Thyroid gland (tissue), 4 donors: ENCODE data around the gene NDRG3. TPM values are rescaled to one million over a fixed set of nuclear protein-coding genes. Genes with fewer than 3 reads are reported as not detected.

Experiments
- DNase-seq, 2 donors: peaks; one replicate each; pipeline ENCODE4 v3.0.0-alpha.2; 2019
- H3K27ac ChIP-seq, 3 donors: fragments of 200-600 bp; sonication (generic); 1 replicate in 2 of 3; 2 replicates in 1 of 3; pipeline ENCODE4 v1.5.1; 2016 to 2019; ENCODE audit warnings: mild to moderate bottlenecking in 1 of 3, moderate library complexity in 1 of 3
- H3K27me3 ChIP-seq: fragments of 200-600 bp; sonication (generic); one replicate; pipeline ENCODE4 v1.5.1; 2019
- H3K36me3 ChIP-seq, 2 donors: fragments of 200-600 bp; sonication (generic); one replicate each; pipeline ENCODE4 v1.5.1; 2016 to 2019
- H3K4me1 ChIP-seq, 2 donors: fragments of 200-600 bp; sonication (generic); one replicate each; pipeline ENCODE4 v1.5.1; 2017 to 2019
- H3K4me3 ChIP-seq, 3 donors: fragments of 200-600 bp; sonication (generic); replicated peaks in 1 of 3; 1 replicate in 2 of 3; 2 replicates in 1 of 3; pipeline ENCODE4 v1.5.1; 2016; ENCODE audit warnings: mild to moderate bottlenecking in 1 of 3
- H3K9me3 ChIP-seq: fragments of 200-600 bp; sonication (generic); one replicate; pipeline ENCODE4 v1.5.1; 2017
- CTCF ChIP-seq, 6 experiments: fragments of 200-600 bp in 3 of 6; fragments of 450-650 bp in 3 of 6; sonication (generic) in 3 of 6; IDR thresholded peaks; one replicate each; pipeline ENCODE4 v1.5.1; 2016 to 2019; ENCODE audit warnings: antibody characterized with exemption in 6 of 6, mild to moderate bottlenecking in 2 of 6, inconsistent platforms in 1 of 6, moderate library complexity in 1 of 6
- POLR2A ChIP-seq, 2 donors: fragments of 450-650 bp; IDR thresholded peaks; one replicate each; pipeline ENCODE4 v1.6.1; 2017; ENCODE audit warnings: antibody characterized with exemption in 2 of 2, mild to moderate bottlenecking in 2 of 2, moderate library complexity in 1 of 2
- WGBS, 2 donors: methylation state at CpG; one replicate each; pipeline ENCODE4 v1.1.5; 2017; 5-methylcytosine and 5-hydroxymethylcytosine counted together
- intact Hi-C: fragments of 100-400 bp; cut with DNase I; formaldehyde crosslinking; loops from one replicate; pipeline ENCODE4 v1.15.1; 2023
- total RNA-seq, 4 donors: library from RNA; depleted of rRNA; stranded (reverse); fragments of >200 nt; gene quantifications; one replicate each; pipeline ENCODE4 v1.2.3, GENCODE V29; 2016

Gene NDRG3
- total RNA-seq, 4 donors from 2014 or later, result 14.6 to 32.1 (median 27.9) TPM

DNA sequence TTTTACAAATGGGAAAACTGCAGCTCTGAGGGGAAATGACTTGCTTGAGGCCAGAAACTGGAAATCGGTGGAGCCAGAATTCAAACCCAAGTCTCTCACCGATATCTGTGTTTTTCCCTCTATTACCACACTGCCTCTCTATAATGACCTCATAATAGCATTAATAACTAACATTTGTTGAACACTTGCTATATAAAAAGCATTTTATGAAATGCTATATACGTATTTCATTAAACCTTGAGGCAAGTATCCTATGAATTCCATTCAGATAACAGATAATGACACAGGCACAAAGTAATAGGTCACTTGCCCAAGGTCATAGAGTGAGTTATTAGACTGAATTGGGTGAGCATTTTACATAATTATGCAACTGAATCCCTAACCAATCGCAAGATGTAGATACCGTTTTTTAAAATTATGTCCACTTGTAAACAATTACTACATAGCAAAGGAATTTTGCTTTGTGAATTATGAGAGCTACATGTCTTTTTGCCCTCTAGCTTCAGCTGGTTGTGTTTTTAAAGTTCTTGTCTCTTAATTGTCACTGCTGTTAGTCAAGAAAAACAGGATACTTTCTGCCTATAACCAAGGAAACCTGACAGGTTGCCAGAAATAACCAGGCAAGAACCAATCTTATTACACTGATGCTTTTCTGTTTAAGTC, 23.0 kb upstream of the NDRG3 start:
- Histone ChIP-seq H3K27me3 (no peaks in the 10 kb centered on the region), H3K4me3 (no peak overlapping the region), H3K36me3 (no peaks in the 10 kb centered on the region), H3K4me1 (peaks cover 0 to 7% of the 10 kb centered on the region in 2 donors), H3K27ac (peak overlapping the region in 1 of 3 donors; percentile 17), H3K9me3 (no peaks in the 10 kb centered on the region)
- DNase-seq, result no peak
- intact Hi-C loops, result no loop called here
- WGBS, 2 donors, result 75 to 79% methylated on average over 5 of the region's 5 CpGs
- no peak for TF ChIP-seq POLR2A (IDR thresholded peaks at IDR 0.05)
- TF ChIP-seq CTCF (IDR thresholded peaks at IDR 0.05), result no peak

DNA sequence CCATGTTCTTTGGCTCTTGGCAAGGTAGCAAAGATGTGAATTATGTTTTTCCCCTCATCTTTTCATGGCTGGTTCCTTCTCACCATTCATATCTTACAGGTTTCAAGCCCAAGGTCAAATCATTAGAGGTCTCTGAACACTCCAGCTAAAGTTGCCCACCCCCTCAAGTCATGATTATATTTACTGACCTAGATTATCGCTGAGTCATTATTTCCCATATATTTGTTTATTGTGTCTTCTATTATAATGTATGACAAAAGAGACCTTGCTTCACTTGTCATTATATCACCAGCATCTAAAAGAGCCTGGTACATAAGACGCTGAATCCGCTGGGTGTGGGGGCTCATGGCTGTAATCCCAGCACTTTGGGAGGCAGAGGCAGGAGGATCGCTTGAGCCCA, 15.2 kb upstream of the NDRG3 start:
- no peak for DNase-seq
- Histone ChIP-seq H3K27ac (no peak overlapping the region), H3K36me3 (no peaks in the 10 kb centered on the region), H3K9me3 (no peaks in the 10 kb centered on the region), H3K4me3 (no peak overlapping the region), H3K27me3 (no peaks in the 10 kb centered on the region), H3K4me1 (no peaks in the 10 kb centered on the region)
- TF ChIP-seq POLR2A (IDR thresholded peaks at IDR 0.05) (no peak), CTCF (IDR thresholded peaks at IDR 0.05) (no peak)
- intact Hi-C loops, result no loop called here
- 95 to 96% methylated on average over 4 of the region's 4 CpGs for WGBS, 2 donors

DNA sequence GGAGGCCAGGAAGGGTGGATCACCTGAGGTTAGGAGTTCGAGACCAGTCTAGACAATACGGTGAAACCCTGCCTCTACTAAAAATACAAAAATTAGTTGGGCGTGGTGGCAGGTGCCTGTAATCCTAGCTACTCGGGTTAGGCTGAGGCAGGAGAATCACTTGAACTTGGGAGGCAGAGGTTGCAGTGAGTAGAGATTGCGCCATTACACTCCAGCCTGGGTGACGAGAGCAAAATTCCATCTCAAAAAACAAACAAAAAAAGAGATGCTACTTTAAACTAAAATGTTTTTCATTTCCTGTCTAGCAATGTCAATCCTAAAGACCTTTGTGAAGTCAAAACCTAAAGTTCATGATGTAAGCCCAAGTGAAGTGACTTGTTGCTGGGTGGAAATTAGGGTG, 14.8 kb upstream of the NDRG3 start:
- 91 to 92% methylated on average over 6 of the region's 6 CpGs for WGBS, 2 donors
- DNase-seq, result no peak
- Histone ChIP-seq H3K9me3 (no peaks in the 10 kb centered on the region), H3K27ac (no peak overlapping the region), H3K4me1 (no peaks in the 10 kb centered on the region), H3K27me3 (no peaks in the 10 kb centered on the region), H3K4me3 (no peak overlapping the region), H3K36me3 (no peaks in the 10 kb centered on the region)
- intact Hi-C loops, result no loop called here
- TF ChIP-seq CTCF (IDR thresholded peaks at IDR 0.05) (no peak), POLR2A (IDR thresholded peaks at IDR 0.05) (no peak)

- intact Hi-C loops, result loop anchor here (10.0 kb wide), 1 partner anchor 153 kb away; the partner anchor contains the start of gene RAB5IF
- WGBS, 2 donors, result 80 to 85% methylated on average over 1 of the region's 1 CpG
- TF ChIP-seq POLR2A (IDR thresholded peaks at IDR 0.05) (no peak), CTCF (IDR thresholded peaks at IDR 0.05) (no peak)
- no peak for DNase-seq
- H3K27me3 ChIP-seq, result no peaks in the 10 kb centered on the region
- H3K4me1 ChIP-seq, result no peaks in the 10 kb centered on the region
- H3K9me3 ChIP-seq, result no peaks in the 10 kb centered on the region
- H3K4me3 ChIP-seq, result no peak overlapping the region
- no peaks in the 10 kb centered on the region for H3K36me3 ChIP-seq
- H3K27ac ChIP-seq, result peak overlapping the region in 2 of 3 donors; percentile 24 to 27
These were observed 12.4 kb upstream of the NDRG3 start for GRCh38 chr20:36758276-36758675.

- intact Hi-C loops, result loop anchor here (10.0 kb wide), 1 partner anchor 152 kb away; the partner anchor contains the start of gene RAB5IF
- Histone ChIP-seq H3K36me3 (peaks cover 1 to 6% of the 10 kb centered on the region in 2 donors), H3K9me3 (no peaks in the 10 kb centered on the region), H3K4me3 (no peak overlapping the region), H3K27ac (peak overlapping the region in 1 of 3 donors; percentile 13), H3K27me3 (no peaks in the 10 kb centered on the region), H3K4me1 (no peaks in the 10 kb centered on the region)
- TF ChIP-seq POLR2A (IDR thresholded peaks at IDR 0.05), result no peak
- TF ChIP-seq CTCF (IDR thresholded peaks at IDR 0.05), result no peak
- no peak for DNase-seq
These were observed 10.6 kb upstream of the NDRG3 start for GRCh38 chr20:36756496-36756895.
